Measurements from ENCODE around the gene KBTBD12. TPM values are rescaled to one million over a fixed set of nuclear protein-coding genes. Genes with fewer than 3 reads are reported as not detected.
A peak's percentile ranks its signal among the peaks of the same experiment; 100 is the strongest.

The KBTBD12 gene
- total RNA-seq, 1 donor from 2014 or later = under 0.01 TPM

- Histone ChIP-seq H3K27me3 (ENCODE audit: control insufficient read depth, insufficient read depth, low read length) (peaks cover 10% of the 10 kb centered on the region), H3K4me3 (ENCODE audit: low read depth, low read length) (no peak overlapping the region), H3K36me3 (ENCODE audit: control insufficient read depth, insufficient read depth, low read length) (no peaks in the 10 kb centered on the region)
- FAIRE-seq (no peak), DNase-seq (ENCODE audit: low read depth) (no peak)
- no peak for TF ChIP-seq CTCF (IDR thresholded peaks at IDR 0.05; ENCODE audit: insufficient read depth, low read length, severe bottlenecking)
Measured at GRCh38 chr3:127915937-127916493, 983 bp downstream of the KBTBD12 start.

- DNase-seq (ENCODE audit: low read depth) = no peak
- no peak overlapping the region for H3K4me3 ChIP-seq (ENCODE audit: low read depth, low read length)
- no peaks in the 10 kb centered on the region for H3K36me3 ChIP-seq (ENCODE audit: control insufficient read depth, insufficient read depth, low read length)
- H3K27me3 ChIP-seq (ENCODE audit: control insufficient read depth, insufficient read depth, low read length) = peaks cover 3% of the 10 kb centered on the region
- no peak for FAIRE-seq
- TF ChIP-seq CTCF (IDR thresholded peaks at IDR 0.05; ENCODE audit: insufficient read depth, low read length, severe bottlenecking) = no peak
Measured at GRCh38 chr3:127920738-127921137, 5.7 kb downstream of the KBTBD12 start.

- DNase-seq (ENCODE audit: low read depth) (no peak), FAIRE-seq (no peak)
- TF ChIP-seq CTCF (IDR thresholded peaks at IDR 0.05; ENCODE audit: insufficient read depth, low read length, severe bottlenecking) = no peak
- H3K4me3 ChIP-seq (ENCODE audit: low read depth, low read length) = no peak overlapping the region
- peaks cover 1% of the 10 kb centered on the region for H3K27me3 ChIP-seq (ENCODE audit: control insufficient read depth, insufficient read depth, low read length)
- no peaks in the 10 kb centered on the region for H3K36me3 ChIP-seq (ENCODE audit: control insufficient read depth, insufficient read depth, low read length)
Measured at GRCh38 chr3:127923611-127924010, 8.6 kb downstream of the KBTBD12 start.

GRCh38 chr3:127925384-127925783, 10.4 kb downstream of the KBTBD12 start:
- TF ChIP-seq CTCF (IDR thresholded peaks at IDR 0.05; ENCODE audit: insufficient read depth, low read length, severe bottlenecking) = no peak
- Histone ChIP-seq H3K4me3 (ENCODE audit: low read depth, low read length) (no peak overlapping the region), H3K36me3 (ENCODE audit: control insufficient read depth, insufficient read depth, low read length) (no peaks in the 10 kb centered on the region), H3K27me3 (ENCODE audit: control insufficient read depth, insufficient read depth, low read length) (peaks cover 1% of the 10 kb centered on the region)
- no peak for DNase-seq (ENCODE audit: low read depth)
- peak; percentile 43 for FAIRE-seq

GRCh38 chr3:127927829-127928604, 13.0 kb downstream of the KBTBD12 start:
- FAIRE-seq (no peak), DNase-seq (ENCODE audit: low read depth) (no peak)
- no peaks in the 10 kb centered on the region for H3K36me3 ChIP-seq (ENCODE audit: control insufficient read depth, insufficient read depth, low read length)
- peaks cover under 1% of the 10 kb centered on the region for H3K27me3 ChIP-seq (ENCODE audit: control insufficient read depth, insufficient read depth, low read length)
- no peak overlapping the region for H3K4me3 ChIP-seq (ENCODE audit: low read depth, low read length)
- TF ChIP-seq CTCF (IDR thresholded peaks at IDR 0.05; ENCODE audit: insufficient read depth, low read length, severe bottlenecking) = no peak

All from bronchial epithelial cell (primary cell).